GM12874 (cell line): ENCODE data around the gene TRIM10.

Source experiments
- CTCF ChIP-seq: IDR thresholded peaks from 2 replicates; pipeline ENCODE4 v1.5.1; 2011; ENCODE audit warnings: low read depth, mild to moderate bottlenecking, control low read depth, low read length, moderate library complexity; ENCODE audit not compliant: insufficient read depth

TRIM10 gene

GRCh38 chr6:30156774-30157173 lies 4.2 kb downstream of the TRIM10 start:
- no peak for TF ChIP-seq CTCF

GRCh38 chr6:30156262-30156599 lies 4.8 kb downstream of the TRIM10 start:
- TF ChIP-seq CTCF: no peak

- TF ChIP-seq CTCF: no peak
These were observed 5.3 kb downstream of the TRIM10 start for GRCh38 chr6:30155520-30156261.

- TF ChIP-seq CTCF: no peak
These were observed 6.1 kb downstream of the TRIM10 start for GRCh38 chr6:30154709-30155519.

GRCh38 chr6:30154061-30154460 lies 7.0 kb downstream of the TRIM10 start:
- TF ChIP-seq CTCF: no peak

- TF ChIP-seq CTCF: no peak
These were observed 8.0 kb downstream of the TRIM10 start for GRCh38 chr6:30152910-30153610.

- TF ChIP-seq CTCF: no peak
These were observed 8.9 kb downstream of the TRIM10 start for GRCh38 chr6:30152016-30152673.
